HFFc6 (cell line): Measurements from ENCODE around the gene RAPH1. TPM values are rescaled to one million over a fixed set of nuclear protein-coding genes. Genes with fewer than 3 reads are reported as not detected.

Source experiments
- DNase-seq: peaks from one replicate; pipeline ENCODE4 v3.0.0-alpha.2; 2018
- H3K27ac Mint-ChIP-seq: 2 replicates; pipeline ENCODE4 v1.8.0; 2020; ENCODE audit warnings: mild to moderate bottlenecking, mixed read lengths
- H3K27me3 Mint-ChIP-seq: 2 replicates; pipeline ENCODE4 v1.8.0; 2021; ENCODE audit warnings: mild to moderate bottlenecking, moderate library complexity, mixed read lengths; ENCODE audit not compliant: insufficient read depth
- H3K36me3 Mint-ChIP-seq: 2 replicates; pipeline ENCODE4 v1.8.0; 2021; ENCODE audit warnings: low read depth, mixed read lengths
- H3K4me1 Mint-ChIP-seq: 2 replicates; pipeline ENCODE4 v1.8.0; 2020; ENCODE audit warnings: low read depth, mixed read lengths
- H3K4me3 Mint-ChIP-seq: 2 replicates; pipeline ENCODE4 v1.8.0; 2020; ENCODE audit warnings: mild to moderate bottlenecking, moderate library complexity, mixed read lengths
- H3K9me3 Mint-ChIP-seq: 2 replicates; pipeline ENCODE4 v1.8.0; 2020; ENCODE audit warnings: mild to moderate bottlenecking, mixed read lengths
- total RNA-seq, 6 experiments: library from RNA; stranded (reverse); fragmentation: NEBNext Ultra II Directional; extraction: Animal tissue kit (Norgen Biotek cat#: 25700); gene quantifications; 2 replicates in 1 of 6; 3 replicates in 5 of 6; pipeline ENCODE4 v1.2.3, GENCODE V29; 2021
- TF ChIP-seq, protein P1 (sequence below): fragments of 200-600 bp; sonication (generic); IDR thresholded peaks from 2 replicates; pipeline ENCODE4 v1.5.0; 2021; ENCODE audit warnings: antibody characterized with exemption, mild to moderate bottlenecking

Gene RAPH1
- total RNA-seq, 6 experiments from 2014 or later, result 40.9 to 49.5 (median 46.9) TPM

- Mint-ChIP-seq H3K4me1 (peaks cover 25% of the 10 kb centered on the region), H3K27ac (no peak overlapping the region), H3K27me3 (no peaks in the 10 kb centered on the region), H3K36me3 (peaks cover 11% of the 10 kb centered on the region; the same call in 1 of the 2 replicates), H3K9me3 (no peaks in the 10 kb centered on the region), H3K4me3 (no peak overlapping the region)
- no peak for DNase-seq
- TF ChIP-seq, protein P1, sequence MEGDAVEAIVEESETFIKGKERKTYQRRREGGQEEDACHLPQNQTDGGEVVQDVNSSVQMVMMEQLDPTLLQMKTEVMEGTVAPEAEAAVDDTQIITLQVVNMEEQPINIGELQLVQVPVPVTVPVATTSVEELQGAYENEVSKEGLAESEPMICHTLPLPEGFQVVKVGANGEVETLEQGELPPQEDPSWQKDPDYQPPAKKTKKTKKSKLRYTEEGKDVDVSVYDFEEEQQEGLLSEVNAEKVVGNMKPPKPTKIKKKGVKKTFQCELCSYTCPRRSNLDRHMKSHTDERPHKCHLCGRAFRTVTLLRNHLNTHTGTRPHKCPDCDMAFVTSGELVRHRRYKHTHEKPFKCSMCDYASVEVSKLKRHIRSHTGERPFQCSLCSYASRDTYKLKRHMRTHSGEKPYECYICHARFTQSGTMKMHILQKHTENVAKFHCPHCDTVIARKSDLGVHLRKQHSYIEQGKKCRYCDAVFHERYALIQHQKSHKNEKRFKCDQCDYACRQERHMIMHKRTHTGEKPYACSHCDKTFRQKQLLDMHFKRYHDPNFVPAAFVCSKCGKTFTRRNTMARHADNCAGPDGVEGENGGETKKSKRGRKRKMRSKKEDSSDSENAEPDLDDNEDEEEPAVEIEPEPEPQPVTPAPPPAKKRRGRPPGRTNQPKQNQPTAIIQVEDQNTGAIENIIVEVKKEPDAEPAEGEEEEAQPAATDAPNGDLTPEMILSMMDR, result no peak
Measured at GRCh38 chr2:203359450-203359849, 175.7 kb downstream of the RAPH1 start.

- TF ChIP-seq, protein P1, result no peak
- H3K36me3 Mint-ChIP-seq, result peaks cover 24% of the 10 kb centered on the region; the same call in 1 of the 2 replicates
- no peaks in the 10 kb centered on the region for H3K27me3 Mint-ChIP-seq
- no peak overlapping the region for H3K4me3 Mint-ChIP-seq
- H3K27ac Mint-ChIP-seq, result no peak overlapping the region
- peaks cover 5% of the 10 kb centered on the region; the same call in 1 of the 2 replicates for H3K4me1 Mint-ChIP-seq
- no peaks in the 10 kb centered on the region for H3K9me3 Mint-ChIP-seq
- no peak for DNase-seq
Measured at GRCh38 chr2:203354966-203355365, 180.1 kb downstream of the RAPH1 start.

- Mint-ChIP-seq H3K36me3 (peaks cover 17% of the 10 kb centered on the region; the same call in 1 of the 2 replicates), H3K27ac (no peak overlapping the region), H3K4me3 (no peak overlapping the region), H3K27me3 (no peaks in the 10 kb centered on the region), H3K9me3 (no peaks in the 10 kb centered on the region), H3K4me1 (peaks cover 5% of the 10 kb centered on the region; the same call in 1 of the 2 replicates)
- TF ChIP-seq, protein P1, result no peak
- DNase-seq, result no peak
Measured at GRCh38 chr2:203352604-203353255, 182.4 kb downstream of the RAPH1 start.

GRCh38 chr2:203347375-203347774, 187.7 kb downstream of the RAPH1 start:
- Mint-ChIP-seq H3K27ac (no peak overlapping the region), H3K4me1 (peaks cover under 1% of the 10 kb centered on the region), H3K4me3 (no peak overlapping the region), H3K9me3 (no peaks in the 10 kb centered on the region), H3K27me3 (no peaks in the 10 kb centered on the region), H3K36me3 (peaks cover 30% of the 10 kb centered on the region)
- TF ChIP-seq, protein P1, result no peak
- no peak for DNase-seq

DNA sequence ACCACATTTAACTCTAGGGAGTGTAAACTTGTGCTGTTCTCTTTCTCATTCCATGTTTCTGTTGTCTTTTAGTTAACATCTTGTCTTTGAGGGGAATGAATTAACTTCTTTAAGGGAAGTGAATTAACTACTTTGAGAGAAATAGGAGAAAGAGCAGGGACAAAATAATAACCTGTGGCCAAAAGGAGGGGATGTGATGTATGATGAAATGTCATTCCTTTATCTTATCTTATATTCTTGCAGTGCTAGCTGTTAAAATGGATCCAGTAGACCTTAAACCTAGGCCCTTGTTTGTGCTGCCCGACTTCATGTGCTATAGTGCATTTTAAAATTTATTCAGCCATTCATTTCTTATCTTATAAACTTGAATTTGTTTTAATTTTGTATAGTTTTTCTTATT, 188.5 kb downstream of the RAPH1 start:
- no peaks in the 10 kb centered on the region for H3K9me3 Mint-ChIP-seq
- no peaks in the 10 kb centered on the region for H3K27me3 Mint-ChIP-seq
- no peak overlapping the region for H3K4me3 Mint-ChIP-seq
- peaks cover 8% of the 10 kb centered on the region for H3K4me1 Mint-ChIP-seq
- no peak overlapping the region for H3K27ac Mint-ChIP-seq
- TF ChIP-seq, protein P1, result no peak
- no peak for DNase-seq
- H3K36me3 Mint-ChIP-seq, result peaks cover 34% of the 10 kb centered on the region
